HG03045 (cell line): ENCODE results near the gene ILRUN.
"Not testable (repeated sequence)": the region's sequence is repeated elsewhere in the genome, so short reads cannot be mapped to it uniquely, and the experiment has no call there.

ENCODE experiments used
- ATAC-seq: cut with Tn5 transposase; IDR thresholded peaks from one replicate; pipeline ENCODE4 v1.9.1; 2021; ENCODE audit warnings: mild to moderate bottlenecking, moderate library complexity; ENCODE audit not compliant: unreplicated experiment

Gene ILRUN

GRCh38 chr6:34697904-34698559 is 1.5 kb upstream of the ILRUN start:
- no peak for ATAC-seq

GRCh38 chr6:34697544-34697836 is 923 bp upstream of the ILRUN start:
- ATAC-seq, result no peak

DNA sequence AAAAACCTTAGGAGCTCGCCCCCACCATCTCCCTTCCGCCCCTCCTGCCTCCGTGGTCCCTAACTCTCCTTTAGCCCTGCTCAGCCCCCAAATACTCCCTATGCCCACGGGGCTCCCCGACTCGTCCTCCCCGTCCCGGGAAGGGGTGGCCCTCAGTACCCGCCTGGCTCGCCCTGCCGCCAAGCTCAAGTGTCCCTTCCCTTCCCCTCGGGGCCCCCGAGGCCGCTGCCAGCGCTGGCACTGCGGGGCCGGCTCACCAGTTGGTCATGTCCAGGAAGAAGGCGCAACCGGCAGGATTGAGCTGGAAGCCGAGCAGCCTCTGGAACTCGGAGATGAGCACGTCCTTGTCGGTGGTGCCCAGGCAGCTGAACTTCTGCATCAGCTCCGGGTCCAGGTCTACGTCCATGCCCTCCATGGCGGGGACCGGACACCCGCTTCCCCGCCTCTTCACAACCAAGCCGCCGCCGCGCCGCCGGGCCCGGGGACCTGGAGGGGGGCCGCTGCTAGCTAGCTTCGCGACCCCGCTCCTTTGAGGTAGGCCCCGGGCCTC is 303 bp downstream of the ILRUN start:
- peak; percentile 38 for ATAC-seq

GRCh38 chr6:34695729-34696188 is 808 bp downstream of the ILRUN start:
- ATAC-seq, result no peak

GRCh38 chr6:34692280-34692679 is 4.3 kb downstream of the ILRUN start:
- no peak for ATAC-seq

DNA sequence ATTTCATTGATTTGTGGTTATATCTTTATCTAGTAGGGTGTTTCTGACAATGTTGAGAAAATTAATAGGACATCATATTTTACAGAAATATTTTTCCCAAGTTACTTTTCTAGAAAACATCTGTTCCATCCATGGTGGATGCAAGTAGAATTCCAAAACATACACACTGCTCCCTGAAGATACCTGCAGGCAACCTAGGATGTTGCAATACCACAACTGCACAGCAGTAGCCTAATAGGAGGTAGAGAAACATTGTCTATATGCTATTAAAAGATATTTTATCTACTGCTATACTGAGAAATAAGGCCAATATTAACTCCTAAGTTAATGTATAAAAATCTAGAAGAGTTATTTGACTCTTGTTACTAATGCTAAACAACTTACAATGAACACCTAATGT is 6.8 kb downstream of the ILRUN start:
- ATAC-seq, result no peak

DNA sequence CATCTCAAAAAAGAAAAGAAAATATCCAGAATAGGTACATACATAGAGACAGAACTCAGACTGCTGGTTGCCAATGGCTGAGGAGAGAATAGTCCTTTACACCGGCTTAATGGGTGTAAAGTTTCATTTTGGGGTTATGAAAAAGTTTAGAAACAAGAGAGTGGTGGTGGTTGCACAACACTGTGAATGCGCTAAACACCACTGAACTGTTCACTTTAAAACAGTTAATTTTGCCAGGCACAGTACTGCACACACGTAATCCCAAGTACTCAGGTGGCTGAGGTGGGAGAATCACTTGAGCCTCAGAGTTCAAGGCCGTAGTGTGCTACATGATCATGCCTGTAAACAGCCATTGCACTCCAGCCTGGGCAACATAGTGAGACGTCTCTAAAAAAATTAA is 7.6 kb downstream of the ILRUN start:
- no peak for ATAC-seq

- ATAC-seq, result no peak
Measured at GRCh38 chr6:34684919-34685318, 11.6 kb downstream of the ILRUN start.

DNA sequence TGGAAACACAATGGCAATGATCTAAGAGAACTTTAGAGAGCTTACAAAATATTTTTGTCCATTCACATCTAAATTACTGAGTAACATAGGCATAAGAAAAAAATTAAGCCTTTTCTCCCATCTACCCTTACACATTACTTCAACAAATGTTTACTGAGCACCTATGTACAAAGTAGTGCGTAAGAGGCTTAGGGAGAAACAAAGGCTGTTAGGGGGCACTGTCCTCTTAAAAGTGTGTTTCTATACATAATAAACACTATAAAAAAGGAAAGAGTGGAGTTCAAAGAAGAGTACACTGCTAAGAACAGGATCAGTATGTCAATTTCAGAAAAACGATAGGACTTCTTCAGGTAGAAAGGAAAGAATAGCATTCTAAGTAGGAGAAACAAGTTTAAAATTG is 12.2 kb downstream of the ILRUN start:
- no peak for ATAC-seq

DNA sequence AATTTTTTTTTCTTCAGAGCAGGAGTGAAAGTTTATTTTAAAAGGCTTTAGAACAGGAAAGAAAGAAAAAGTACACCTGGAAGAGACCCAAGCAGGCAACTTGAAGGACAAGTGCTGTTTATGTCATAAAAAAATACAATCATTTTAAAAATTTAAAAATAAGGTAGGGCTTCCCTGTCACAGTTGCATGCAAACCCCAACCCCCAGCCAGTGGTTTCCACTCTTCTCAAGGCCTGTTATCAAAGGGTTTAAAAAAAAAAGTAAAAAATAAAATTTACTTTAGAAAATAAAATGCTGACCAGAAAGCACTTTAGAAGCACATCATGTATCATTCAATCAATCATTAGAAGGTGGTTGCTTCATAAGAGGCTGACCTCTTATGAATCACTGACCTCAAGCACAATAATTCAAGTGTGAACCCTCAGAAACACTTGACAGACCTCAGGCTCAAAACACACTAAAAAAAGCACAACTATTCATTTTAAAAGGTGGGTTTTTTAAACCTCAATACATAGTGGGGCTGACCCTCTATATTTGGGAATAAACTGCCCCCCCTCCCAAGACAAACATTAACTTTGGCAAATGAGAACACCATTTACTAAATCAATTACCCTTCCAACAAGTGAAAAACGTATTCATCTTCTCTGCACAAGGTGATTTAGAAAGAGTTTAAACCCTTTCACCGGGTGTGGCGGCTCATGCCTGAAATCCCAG is 15.6 kb downstream of the ILRUN start:
- no peak for ATAC-seq

DNA sequence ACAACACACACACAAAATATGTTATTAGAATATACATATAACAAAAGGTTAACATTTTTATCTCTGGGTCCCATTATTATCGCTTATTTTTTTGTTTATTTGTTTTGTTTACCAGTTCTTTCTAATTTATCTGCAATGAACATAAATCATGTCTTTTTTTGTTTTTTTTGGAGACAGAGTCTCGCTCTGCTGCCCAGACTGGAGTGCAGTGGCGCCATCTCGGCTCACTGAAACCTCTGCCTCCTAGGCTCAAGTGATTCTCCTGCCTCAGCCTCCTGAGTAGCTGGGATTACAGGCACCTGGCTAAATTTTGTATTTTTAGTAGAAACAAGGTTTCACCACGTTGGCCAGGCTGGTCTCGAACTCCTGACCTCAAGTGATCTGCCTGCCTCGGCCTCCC is 16.3 kb downstream of the ILRUN start:
- ATAC-seq, result not testable (repeated sequence)

- ATAC-seq, result no peak
Measured at GRCh38 chr6:34679552-34680253, 16.9 kb downstream of the ILRUN start.

- no peak for ATAC-seq
Measured at GRCh38 chr6:34676140-34676539, 20.4 kb downstream of the ILRUN start.

GRCh38 chr6:34674930-34675329 is 21.6 kb downstream of the ILRUN start:
- ATAC-seq, result not testable (repeated sequence)

GRCh38 chr6:34674268-34674639 is 22.3 kb downstream of the ILRUN start:
- ATAC-seq, result no peak

GRCh38 chr6:34673064-34673463 is 23.5 kb downstream of the ILRUN start:
- no peak for ATAC-seq

DNA sequence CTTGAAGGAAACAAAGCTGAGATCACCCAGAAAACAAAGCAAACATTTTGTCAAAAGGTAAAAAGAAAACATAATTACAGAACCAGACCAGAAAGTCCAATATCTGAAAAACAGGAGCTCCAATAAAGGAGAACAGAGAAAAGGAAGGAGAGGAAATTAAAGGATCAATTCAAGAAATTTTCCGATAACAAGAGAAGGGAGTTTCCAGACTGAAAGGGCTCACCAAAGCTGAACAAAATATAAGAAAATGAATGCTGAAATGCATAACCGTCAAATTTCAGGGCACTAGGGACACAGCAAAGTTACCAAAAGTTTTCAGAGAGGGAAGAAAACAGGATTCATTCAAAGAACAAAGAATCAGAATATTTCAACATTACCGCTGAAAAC is 23.9 kb downstream of the ILRUN start:
- ATAC-seq, result no peak

GRCh38 chr6:34671801-34672656 is 24.5 kb downstream of the ILRUN start:
- peak; percentile 76 for ATAC-seq

DNA sequence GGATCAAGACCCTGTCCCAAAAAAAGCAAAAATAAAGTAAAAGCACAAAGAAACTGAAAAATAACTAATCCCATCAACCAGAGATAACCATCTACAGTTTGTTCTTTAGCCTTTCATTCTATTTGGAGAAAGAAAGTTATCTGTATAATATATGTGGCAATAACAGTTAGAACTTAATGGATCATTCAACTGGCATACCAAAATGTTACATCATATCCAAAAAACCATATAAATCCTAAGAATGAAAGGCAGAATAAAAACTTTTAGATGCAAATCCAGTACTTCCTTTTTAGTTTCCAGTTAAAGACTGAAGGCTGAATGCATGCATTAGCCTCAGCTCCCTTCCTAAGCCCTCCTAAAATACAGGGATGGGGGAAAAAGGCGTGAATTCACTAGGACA is 25.2 kb downstream of the ILRUN start:
- ATAC-seq, result no peak

DNA sequence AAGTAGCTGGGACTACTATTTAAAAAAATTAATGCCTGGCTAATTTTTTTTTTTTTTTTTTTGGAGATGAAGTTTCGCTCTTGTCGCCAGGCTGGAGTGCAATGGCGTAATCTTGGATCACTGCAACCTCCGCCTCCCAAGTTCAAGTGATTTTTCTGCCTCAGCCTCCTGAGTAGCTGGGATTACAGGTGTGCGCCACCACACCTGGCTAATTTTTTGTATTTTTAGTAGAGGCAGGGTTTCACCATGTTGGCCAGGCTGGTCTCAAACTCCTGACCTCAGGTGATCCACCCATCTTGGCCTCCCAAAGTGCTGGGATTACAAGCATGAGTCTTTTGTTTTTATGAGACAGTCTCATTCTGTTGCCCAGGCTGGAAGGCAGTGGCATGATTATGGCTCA is 27.8 kb downstream of the ILRUN start:
- not testable (repeated sequence) for ATAC-seq
